Nephron progenitor cell (in vitro differentiated cells): ENCODE measurements around the gene GAS7.

Source experiments
- DNase-seq: peaks from one replicate; pipeline ENCODE4 v3.0.0; 2021
- H3K27ac Mint-ChIP-seq: 2 replicates; pipeline ENCODE4 v1.8.0; 2021; ENCODE audit warnings: mild to moderate bottlenecking, moderate library complexity, mixed read lengths
- H3K27me3 Mint-ChIP-seq: 2 replicates; pipeline ENCODE4 v1.8.0; 2021; ENCODE audit warnings: mild to moderate bottlenecking, low read depth, mixed read lengths; ENCODE audit not compliant: poor library complexity
- H3K36me3 Mint-ChIP-seq: 2 replicates; pipeline ENCODE4 v1.8.0; 2021; ENCODE audit warnings: low read depth, mixed read lengths
- H3K4me1 Mint-ChIP-seq: 2 replicates; pipeline ENCODE4 v1.8.0; 2021; ENCODE audit warnings: mixed read lengths
- H3K4me3 Mint-ChIP-seq: 2 replicates; pipeline ENCODE4 v1.8.0; 2021; ENCODE audit warnings: mild to moderate bottlenecking, moderate library complexity, mixed read lengths
- H3K9me3 Mint-ChIP-seq: 2 replicates; pipeline ENCODE4 v1.8.0; 2021; ENCODE audit warnings: mild to moderate bottlenecking, moderate library complexity, mixed read lengths
- CTCF ChIP-seq: fragments of 200-600 bp; sonication (generic); IDR thresholded peaks from 2 replicates; pipeline ENCODE4 v1.5.0; 2021; ENCODE audit warnings: antibody characterized with exemption

Gene GAS7

GRCh38 chr17:9971991-9972390 lies 226.4 kb downstream of the GAS7 start:
- no peak for DNase-seq
- no peak overlapping the region for H3K27ac Mint-ChIP-seq
- no peak overlapping the region for H3K4me3 Mint-ChIP-seq
- H3K27me3 Mint-ChIP-seq = peaks cover 4% of the 10 kb centered on the region
- no peak for TF ChIP-seq CTCF
- no peaks in the 10 kb centered on the region for H3K36me3 Mint-ChIP-seq
- H3K9me3 Mint-ChIP-seq = no peaks in the 10 kb centered on the region
- H3K4me1 Mint-ChIP-seq = peaks cover 68% of the 10 kb centered on the region

- Mint-ChIP-seq H3K27ac (peak overlapping the region; percentile 48), H3K9me3 (no peaks in the 10 kb centered on the region), H3K4me1 (peaks cover 70% of the 10 kb centered on the region), H3K4me3 (no peak overlapping the region), H3K36me3 (no peaks in the 10 kb centered on the region), H3K27me3 (peaks cover 4% of the 10 kb centered on the region)
- DNase-seq = no peak
- no peak for TF ChIP-seq CTCF
Measured at GRCh38 chr17:9969301-9969935, 229.0 kb downstream of the GAS7 start.

GRCh38 chr17:9968881-9969280 lies 229.5 kb downstream of the GAS7 start:
- TF ChIP-seq CTCF = no peak

GRCh38 chr17:9968008-9968407 lies 230.4 kb downstream of the GAS7 start:
- Mint-ChIP-seq H3K9me3 (no peaks in the 10 kb centered on the region), H3K36me3 (no peaks in the 10 kb centered on the region), H3K27me3 (peaks cover 7% of the 10 kb centered on the region), H3K4me1 (peaks cover 59% of the 10 kb centered on the region), H3K27ac (no peak overlapping the region), H3K4me3 (no peak overlapping the region)
- no peak for TF ChIP-seq CTCF
- DNase-seq = no peak

More at GRCh38 chr17:9968881-9969280, 229.5 kb downstream of the GAS7 start:
- H3K4me1 Mint-ChIP-seq = peaks cover 67% of the 10 kb centered on the region
- H3K4me3 Mint-ChIP-seq = no peak overlapping the region
- no peaks in the 10 kb centered on the region for H3K36me3 Mint-ChIP-seq
- no peaks in the 10 kb centered on the region for H3K9me3 Mint-ChIP-seq
- H3K27me3 Mint-ChIP-seq = peaks cover 4% of the 10 kb centered on the region
- no peak for DNase-seq
- no peak overlapping the region for H3K27ac Mint-ChIP-seq

- H3K4me3 Mint-ChIP-seq = peak overlapping the region; percentile 51
Measured at GRCh38 chr17:9959377-9959981, 238.9 kb downstream of the GAS7 start.

More at GRCh38 chr17:9959377-9959981, 238.9 kb downstream of the GAS7 start:
- DNase-seq = peak; percentile 79
- H3K4me1 Mint-ChIP-seq = peaks cover 18% of the 10 kb centered on the region
- no peaks in the 10 kb centered on the region for H3K9me3 Mint-ChIP-seq
- no peaks in the 10 kb centered on the region for H3K36me3 Mint-ChIP-seq
- no peak overlapping the region for H3K27ac Mint-ChIP-seq
- peaks cover 77% of the 10 kb centered on the region for H3K27me3 Mint-ChIP-seq
- peak; percentile 62 for TF ChIP-seq CTCF
